Mucosa of rectum (tissue), 2 donors: Measurements from ENCODE around the gene ZNF532.

Source experiments
- H3K27ac ChIP-seq, 2 donors: one replicate each; pipeline ENCODE4 v1.7.0; 2013; ENCODE audit warnings: inconsistent platforms in 2 of 2, low read depth in 2 of 2, low read length in 2 of 2
- H3K27me3 ChIP-seq, 2 donors: one replicate each; pipeline ENCODE4 v1.7.0; 2013; ENCODE audit warnings: low read length in 2 of 2; ENCODE audit not compliant: control insufficient read depth in 2 of 2, insufficient read depth in 2 of 2
- H3K36me3 ChIP-seq, 2 donors: one replicate each; pipeline ENCODE4 v1.7.0; 2013; ENCODE audit warnings: low read length in 2 of 2; ENCODE audit not compliant: control insufficient read depth in 2 of 2, insufficient read depth in 2 of 2
- H3K4me1 ChIP-seq, 2 donors: one replicate each; pipeline ENCODE4 v1.7.0; 2013; ENCODE audit warnings: low read length in 2 of 2, mild to moderate bottlenecking in 1 of 2; ENCODE audit not compliant: control insufficient read depth in 2 of 2, insufficient read depth in 2 of 2
- H3K4me3 ChIP-seq, 2 donors: one replicate each; pipeline ENCODE4 v1.7.0; 2013; ENCODE audit warnings: low read length in 2 of 2
- H3K9ac ChIP-seq, 2 donors: one replicate each; pipeline ENCODE4 v1.7.0; 2013; ENCODE audit warnings: low read length in 2 of 2, low read depth in 1 of 2, mild to moderate bottlenecking in 1 of 2
- H3K9me3 ChIP-seq, 2 donors: one replicate each; pipeline ENCODE4 v1.7.0; 2013; ENCODE audit warnings: low read length in 2 of 2; ENCODE audit not compliant: control insufficient read depth in 2 of 2
- donor health status: healthy.
- donor health status: Normal muscosa, but diverticular disease.

The ZNF532 gene

DNA sequence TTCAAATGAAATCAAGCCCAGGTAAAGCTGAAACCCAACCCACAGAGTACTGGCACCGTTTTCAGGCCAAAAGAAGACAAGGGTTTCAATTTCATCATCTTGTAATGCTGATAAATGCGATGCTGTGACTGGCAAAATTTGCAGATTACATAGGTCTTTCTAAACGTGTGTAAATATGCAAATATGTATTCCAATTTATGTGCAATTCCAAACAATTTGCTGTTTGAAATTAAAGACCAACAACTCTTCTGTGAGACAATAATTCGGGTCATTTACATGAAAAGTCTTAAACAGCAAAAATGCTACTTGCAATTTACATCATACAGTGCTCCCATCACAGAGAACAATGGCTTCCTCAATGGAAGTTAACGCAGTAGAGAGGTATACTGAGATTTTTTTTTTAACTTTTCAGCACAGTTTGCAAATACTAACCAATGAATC is 2.8 kb upstream of the ZNF532 start:
- Histone ChIP-seq H3K4me3 (no peak overlapping the region), H3K9me3 (no peaks in the 10 kb centered on the region), H3K4me1 (peaks cover 8 to 10% of the 10 kb centered on the region in 2 donors), H3K27ac (peak overlapping the region in 1 of 2 donors; percentile 7), H3K36me3 (no peaks in the 10 kb centered on the region), H3K9ac (no peak overlapping the region), H3K27me3 (peaks cover 0 to 2% of the 10 kb centered on the region in 2 donors)

DNA sequence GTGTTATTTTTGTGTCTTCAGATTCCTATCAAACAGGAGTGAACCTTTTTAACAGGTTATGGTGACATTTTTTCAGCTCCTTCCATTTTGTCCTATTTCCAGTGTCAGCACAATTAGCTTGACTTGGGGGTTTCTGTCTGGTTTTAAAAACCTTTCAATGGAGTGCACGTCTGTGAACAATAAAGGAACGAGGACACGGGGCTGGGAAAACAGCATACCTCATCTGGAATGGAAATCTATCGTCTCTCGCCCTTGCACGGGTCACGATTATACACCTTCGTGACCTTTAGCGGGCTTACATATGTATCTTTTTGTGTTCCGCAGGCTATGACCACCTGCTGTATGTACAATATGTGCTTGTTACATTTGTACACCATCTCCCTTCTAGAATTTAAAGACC is 2.3 kb upstream of the ZNF532 start:
- H3K27ac ChIP-seq = peak overlapping the region; percentile 82
- peaks cover 0 to 2% of the 10 kb centered on the region in 2 donors for H3K27me3 ChIP-seq
- H3K9me3 ChIP-seq = no peaks in the 10 kb centered on the region
- H3K4me3 ChIP-seq = peak overlapping the region in 1 of 2 donors; percentile 55
- H3K9ac ChIP-seq = peak overlapping the region in 1 of 2 donors; percentile 65
- H3K36me3 ChIP-seq = no peaks in the 10 kb centered on the region
- H3K4me1 ChIP-seq = peaks cover 8 to 10% of the 10 kb centered on the region in 2 donors

DNA sequence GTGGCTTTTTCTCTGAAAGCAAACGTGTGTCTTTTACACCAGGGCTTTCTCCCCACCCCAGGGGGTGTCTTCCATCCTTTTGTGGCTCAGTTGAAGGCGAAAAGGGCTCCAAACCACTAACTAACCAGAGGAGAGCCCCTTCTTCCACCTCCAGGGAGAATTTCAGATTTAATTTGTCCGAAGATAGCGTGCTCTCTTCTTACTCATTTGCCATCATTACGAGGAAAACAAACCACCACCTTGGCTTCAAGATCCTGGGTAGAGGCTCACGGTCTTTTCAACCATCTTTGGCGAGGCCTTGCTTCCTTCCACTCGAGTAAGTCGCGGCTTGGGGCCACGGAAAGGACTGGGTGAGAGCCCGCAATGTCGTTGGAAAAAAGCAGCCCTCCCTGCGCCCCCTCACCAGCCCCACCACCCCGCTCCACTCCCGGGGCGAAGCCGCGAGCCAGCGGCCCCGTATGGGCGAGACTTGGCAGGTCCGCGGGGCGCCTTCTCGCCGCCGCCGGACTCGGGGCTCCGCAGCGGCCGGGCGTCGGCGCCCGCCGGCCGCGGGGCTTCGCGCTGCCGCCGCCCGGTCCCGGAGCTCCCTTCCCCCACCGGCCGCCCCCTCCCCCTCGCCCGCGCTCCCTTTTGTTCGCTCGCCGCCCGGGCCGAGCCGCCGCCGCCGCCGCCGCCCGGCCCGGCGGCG is 1.7 kb upstream of the ZNF532 start:
- Histone ChIP-seq H3K9me3 (no peaks in the 10 kb centered on the region), H3K4me3 (peak overlapping the region; percentile 53 to 55)

DNA sequence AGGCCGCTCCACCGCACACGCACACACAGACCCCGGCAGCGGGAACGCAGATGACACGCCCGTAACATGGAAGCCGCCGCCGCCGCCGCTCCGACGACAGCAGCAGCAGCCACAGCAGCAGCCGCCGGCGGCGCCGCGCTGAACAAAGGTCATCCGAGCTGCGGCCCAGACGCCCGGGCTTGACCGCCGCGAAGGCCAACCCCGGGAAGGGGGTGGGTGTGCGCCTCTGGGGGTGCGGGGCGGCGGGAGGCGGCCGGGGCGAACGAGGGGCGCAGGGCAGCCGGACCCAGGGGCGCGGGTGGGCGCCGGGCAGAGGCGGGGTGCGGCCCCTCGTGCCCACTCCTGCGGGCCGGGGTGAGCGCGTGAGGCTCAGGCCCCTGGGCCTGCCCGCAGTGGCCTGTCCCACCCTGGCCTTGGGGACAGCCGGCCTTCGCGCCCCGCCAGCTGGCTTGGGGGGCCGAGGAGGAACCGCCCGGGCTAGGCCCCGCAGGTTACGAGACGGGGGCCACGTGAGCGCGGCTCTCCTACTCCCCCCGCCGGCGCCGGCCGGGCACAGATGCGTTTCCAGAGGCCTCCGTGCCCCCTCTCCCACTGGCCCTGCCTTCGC is 1.0 kb upstream of the ZNF532 start:
- peak overlapping the region in 1 of 2 donors; percentile 54 for H3K9ac ChIP-seq
- peaks cover 0 to 2% of the 10 kb centered on the region in 2 donors for H3K27me3 ChIP-seq
- peaks cover 8 to 10% of the 10 kb centered on the region in 2 donors for H3K4me1 ChIP-seq
- H3K4me3 ChIP-seq = peak overlapping the region in 1 of 2 donors; percentile 25
- no peaks in the 10 kb centered on the region for H3K9me3 ChIP-seq
- no peaks in the 10 kb centered on the region for H3K36me3 ChIP-seq
- H3K27ac ChIP-seq = peak overlapping the region; percentile 73 to 76

More for the DNA sequence above, 1.7 kb upstream of the ZNF532 start:
- H3K27me3 ChIP-seq = peaks cover 0 to 2% of the 10 kb centered on the region in 2 donors
- H3K36me3 ChIP-seq = no peaks in the 10 kb centered on the region
- H3K27ac ChIP-seq = peak overlapping the region; percentile 82
- H3K4me1 ChIP-seq = peaks cover 8 to 10% of the 10 kb centered on the region in 2 donors
- peak overlapping the region; percentile 10 to 65 for H3K9ac ChIP-seq

DNA sequence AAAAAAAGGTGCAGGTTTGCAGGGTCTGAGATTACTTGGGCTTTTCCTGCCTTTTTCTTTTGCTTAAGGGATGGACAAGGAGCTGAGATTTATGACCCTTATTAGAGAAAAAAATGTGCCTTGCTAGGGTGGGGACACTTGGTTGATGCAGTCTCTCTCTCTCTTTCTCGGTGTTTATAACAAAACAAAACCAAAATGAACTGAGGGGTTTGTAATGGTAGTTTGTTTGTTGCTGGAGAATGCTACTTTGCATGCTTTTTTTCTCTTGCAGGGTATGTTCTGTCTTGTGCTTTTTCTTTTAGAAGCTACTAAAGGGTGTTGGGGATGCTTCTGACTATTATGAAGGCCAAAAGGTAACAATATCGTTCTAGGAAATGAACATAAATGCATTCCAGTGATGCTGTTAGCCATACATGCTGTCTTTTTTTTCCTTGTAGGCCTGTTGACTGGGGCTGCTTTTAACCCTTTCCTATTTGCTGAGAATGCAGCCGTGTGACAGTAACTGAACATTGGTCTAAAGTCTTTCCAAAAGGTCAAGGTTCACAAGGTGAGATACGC is 435 bp downstream of the ZNF532 start:
- H3K9me3 ChIP-seq = no peaks in the 10 kb centered on the region
- H3K4me3 ChIP-seq = peak overlapping the region in 1 of 2 donors; percentile 51
- H3K4me1 ChIP-seq = peaks cover 6% of the 10 kb centered on the region in 2 donors
- no peaks in the 10 kb centered on the region for H3K36me3 ChIP-seq
- H3K27me3 ChIP-seq = peaks cover 0 to 2% of the 10 kb centered on the region in 2 donors
- peak overlapping the region; percentile 53 to 70 for H3K27ac ChIP-seq
- no peak overlapping the region for H3K9ac ChIP-seq

DNA sequence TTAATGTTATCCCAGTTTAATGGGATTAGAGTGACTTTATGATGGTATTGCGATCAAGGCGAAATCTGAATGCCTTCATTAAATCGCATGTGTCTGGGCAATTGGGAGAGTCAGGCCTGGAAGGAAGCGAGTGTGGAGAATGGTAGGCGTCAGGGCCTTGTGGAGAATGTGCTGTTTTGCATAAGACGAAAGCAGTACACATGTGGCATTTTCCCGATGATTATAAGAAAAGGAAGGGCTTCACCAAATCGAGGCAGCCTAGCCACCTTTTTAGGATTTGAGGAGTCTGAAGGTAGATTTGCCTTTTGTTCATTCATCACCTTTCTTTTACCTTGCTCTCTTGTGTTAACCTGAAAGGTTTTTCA is 1.0 kb downstream of the ZNF532 start:
- peak overlapping the region in 1 of 2 donors; percentile 2 for H3K4me3 ChIP-seq
- H3K4me1 ChIP-seq = peaks cover 3 to 6% of the 10 kb centered on the region in 2 donors

DNA sequence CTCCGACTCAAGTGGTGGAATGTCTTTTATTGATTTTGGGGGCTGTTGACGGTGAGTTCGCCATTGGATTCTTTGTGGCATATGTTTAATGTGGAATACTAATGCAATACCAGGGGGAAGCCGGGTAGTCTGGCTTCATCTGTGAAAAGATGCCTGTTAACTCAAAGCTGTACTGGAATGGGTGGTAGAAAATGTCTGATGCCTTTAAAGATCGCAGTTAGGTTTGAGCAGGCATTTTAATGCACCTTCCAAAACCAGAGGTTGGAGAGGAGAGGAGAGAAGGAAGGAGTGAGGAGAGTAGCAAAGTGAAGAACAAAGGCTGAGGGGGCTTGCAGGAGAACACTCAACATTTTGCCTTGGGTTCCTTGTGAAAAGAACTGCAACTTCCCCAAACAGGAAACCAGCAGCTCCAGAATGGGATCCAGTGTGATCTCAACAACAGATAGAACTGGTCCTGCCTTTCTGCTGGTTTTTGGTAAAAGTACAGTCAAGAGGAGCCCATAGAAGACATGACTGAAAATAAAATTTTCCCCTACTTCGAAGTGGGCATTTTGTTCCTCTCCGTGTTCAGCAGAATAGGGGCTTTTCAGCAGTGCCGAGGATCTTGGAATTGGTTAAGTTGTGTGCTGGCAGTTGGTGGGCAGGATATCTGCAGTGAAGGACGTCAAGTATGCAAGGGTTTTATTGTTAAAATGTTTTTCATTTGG is 1.5 kb downstream of the ZNF532 start:
- H3K36me3 ChIP-seq = no peaks in the 10 kb centered on the region
- H3K9ac ChIP-seq = no peak overlapping the region
- peaks cover 0 to 2% of the 10 kb centered on the region in 2 donors for H3K27me3 ChIP-seq
- peaks cover 3 to 6% of the 10 kb centered on the region in 2 donors for H3K4me1 ChIP-seq
- H3K4me3 ChIP-seq = peak overlapping the region in 1 of 2 donors; percentile 24
- H3K9me3 ChIP-seq = no peaks in the 10 kb centered on the region
- H3K27ac ChIP-seq = peak overlapping the region in 1 of 2 donors; percentile 20

More for the DNA sequence above, 1.0 kb downstream of the ZNF532 start:
- H3K27me3 ChIP-seq = peaks cover 0 to 2% of the 10 kb centered on the region in 2 donors
- no peaks in the 10 kb centered on the region for H3K36me3 ChIP-seq
- no peak overlapping the region for H3K9ac ChIP-seq
- no peak overlapping the region for H3K27ac ChIP-seq
- H3K9me3 ChIP-seq = no peaks in the 10 kb centered on the region

DNA sequence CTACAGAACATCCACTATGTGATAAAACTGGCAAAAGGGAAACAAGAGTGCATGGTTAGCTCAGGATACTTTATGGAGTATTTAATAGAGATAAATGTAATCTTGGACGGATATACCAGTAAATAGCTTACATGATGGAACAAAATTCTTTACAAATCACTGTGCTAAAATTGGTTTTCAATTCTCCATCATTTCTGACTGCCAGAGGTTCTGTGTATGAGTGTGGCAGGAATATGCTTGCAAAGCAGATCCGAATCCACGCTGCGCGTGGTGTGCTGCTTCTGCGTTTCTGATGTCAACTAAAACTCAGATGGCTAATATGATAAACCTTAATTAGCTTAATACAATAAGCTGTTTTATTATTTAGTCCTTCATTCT is 2.1 kb downstream of the ZNF532 start:
- Histone ChIP-seq H3K36me3 (no peaks in the 10 kb centered on the region), H3K9me3 (no peaks in the 10 kb centered on the region), H3K27ac (peak overlapping the region in 1 of 2 donors; percentile 20), H3K4me3 (no peak overlapping the region), H3K27me3 (no peaks in the 10 kb centered on the region), H3K4me1 (peaks cover 3 to 6% of the 10 kb centered on the region in 2 donors), H3K9ac (no peak overlapping the region)

DNA sequence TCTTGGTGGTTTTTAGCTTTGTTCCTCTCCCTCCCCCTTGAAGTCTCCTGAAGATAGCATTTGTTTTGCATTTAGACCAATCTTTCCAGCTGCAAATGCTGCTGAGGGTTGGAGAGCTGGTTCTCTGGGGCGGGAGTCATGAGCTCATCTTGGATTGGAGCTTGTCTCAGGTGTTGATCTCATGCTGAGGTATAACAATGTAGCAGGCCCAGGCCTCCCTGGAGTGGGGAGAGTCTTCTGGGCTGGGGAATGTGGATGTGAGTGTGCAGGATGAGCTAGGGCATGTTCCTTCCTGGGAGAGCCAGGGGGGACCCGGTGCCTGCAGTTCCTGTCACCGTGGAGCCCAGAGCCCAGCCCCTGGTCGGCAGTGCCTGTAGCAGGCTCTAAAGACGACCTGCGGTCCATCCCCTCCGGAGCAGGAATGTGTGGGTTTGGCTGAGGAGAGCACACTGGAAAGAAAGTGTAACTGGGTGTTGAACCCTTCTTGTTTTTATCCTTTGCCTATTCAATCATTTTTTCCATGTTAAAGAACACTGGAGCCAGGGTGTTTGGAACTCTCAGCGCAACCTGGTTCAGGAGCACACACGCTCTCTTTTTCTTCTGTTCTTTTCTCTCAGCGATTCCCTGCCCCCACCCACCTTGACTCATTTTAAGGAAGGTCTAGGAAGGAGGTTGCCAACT is 2.7 kb downstream of the ZNF532 start:
- no peak overlapping the region for H3K9ac ChIP-seq
- no peaks in the 10 kb centered on the region for H3K9me3 ChIP-seq
- no peak overlapping the region for H3K27ac ChIP-seq
- no peaks in the 10 kb centered on the region for H3K36me3 ChIP-seq
- H3K27me3 ChIP-seq = no peaks in the 10 kb centered on the region
- peaks cover 3 to 6% of the 10 kb centered on the region in 2 donors for H3K4me1 ChIP-seq
- no peak overlapping the region for H3K4me3 ChIP-seq
